ENCODE measurements around the gene IL36B.

Gene IL36B

GRCh38 chr2:113092864-113093612, 40.4 kb upstream of the IL36B start:
- no peak overlapping the region for H3K27ac ChIP-seq (ENCODE audit: low read depth, low read length)
- no peak for TF ChIP-seq EZH2phosphoT487 (IDR thresholded peaks at IDR 0.05; ENCODE audit: borderline replicate concordance, low read length)
- TF ChIP-seq CTCF (IDR thresholded peaks at IDR 0.05; ENCODE audit: low read depth, low read length, poor library complexity, severe bottlenecking): no peak
- H3K79me2 ChIP-seq (ENCODE audit: control insufficient read depth, low read length): no peaks in the 10 kb centered on the region
- no peaks in the 10 kb centered on the region for H3K9me2 ChIP-seq (replicated peaks; ENCODE audit: control insufficient read depth, low read length)
- H3K4me1 ChIP-seq (ENCODE audit: control insufficient read depth, low read length): no peaks in the 10 kb centered on the region
- H3K27me3 ChIP-seq (ENCODE audit: control insufficient read depth, low read length): peaks cover 26% of the 10 kb centered on the region
- no peaks in the 10 kb centered on the region for H3K36me3 ChIP-seq (ENCODE audit: control insufficient read depth, low read length)
- no peaks in the 10 kb centered on the region for H3F3A ChIP-seq (ENCODE audit: control insufficient read depth, insufficient read depth)
- H4K20me1 ChIP-seq (ENCODE audit: control insufficient read depth, insufficient read depth, low read depth, low read length): no peaks in the 10 kb centered on the region
- H3K4me2 ChIP-seq (ENCODE audit: low read length): no peak overlapping the region
- no peaks in the 10 kb centered on the region for H3K9me3 ChIP-seq (ENCODE audit: control insufficient read depth, insufficient read depth, low read length)
- H3K4me3 ChIP-seq (ENCODE audit: low read length): no peak overlapping the region

GRCh38 chr2:113091231-113091896, 38.7 kb upstream of the IL36B start:
- H3K36me3 ChIP-seq (ENCODE audit: control insufficient read depth, low read length): no peaks in the 10 kb centered on the region
- H3K27me3 ChIP-seq (ENCODE audit: control insufficient read depth, low read length): peaks cover 26% of the 10 kb centered on the region

GRCh38 chr2:113089916-113090315, 37.2 kb upstream of the IL36B start:
- Histone ChIP-seq H3K9me2 (replicated peaks; ENCODE audit: control insufficient read depth, low read length) (no peaks in the 10 kb centered on the region), H3K79me2 (ENCODE audit: control insufficient read depth, low read length) (no peaks in the 10 kb centered on the region), H3K4me3 (ENCODE audit: low read length) (no peak overlapping the region), H3F3A (ENCODE audit: control insufficient read depth, insufficient read depth) (no peaks in the 10 kb centered on the region), H3K4me1 (ENCODE audit: control insufficient read depth, low read length) (no peaks in the 10 kb centered on the region), H3K27me3 (ENCODE audit: control insufficient read depth, low read length) (peaks cover 26% of the 10 kb centered on the region), H3K27ac (ENCODE audit: low read depth, low read length) (no peak overlapping the region), H3K4me2 (ENCODE audit: low read length) (no peak overlapping the region), H3K9me3 (ENCODE audit: control insufficient read depth, insufficient read depth, low read length) (no peaks in the 10 kb centered on the region), H3K36me3 (ENCODE audit: control insufficient read depth, low read length) (no peaks in the 10 kb centered on the region), H4K20me1 (ENCODE audit: control insufficient read depth, insufficient read depth, low read depth, low read length) (no peaks in the 10 kb centered on the region)
- TF ChIP-seq EZH2phosphoT487 (IDR thresholded peaks at IDR 0.05; ENCODE audit: borderline replicate concordance, low read length): no peak
- TF ChIP-seq CTCF (IDR thresholded peaks at IDR 0.05; ENCODE audit: low read depth, low read length, poor library complexity, severe bottlenecking): no peak

More at GRCh38 chr2:113091231-113091896, 38.7 kb upstream of the IL36B start:
- Histone ChIP-seq H4K20me1 (ENCODE audit: control insufficient read depth, insufficient read depth, low read depth, low read length) (no peaks in the 10 kb centered on the region), H3K27ac (ENCODE audit: low read depth, low read length) (no peak overlapping the region), H3K4me3 (ENCODE audit: low read length) (no peak overlapping the region), H3K79me2 (ENCODE audit: control insufficient read depth, low read length) (no peaks in the 10 kb centered on the region), H3F3A (ENCODE audit: control insufficient read depth, insufficient read depth) (no peaks in the 10 kb centered on the region), H3K9me2 (replicated peaks; ENCODE audit: control insufficient read depth, low read length) (no peaks in the 10 kb centered on the region), H3K4me1 (ENCODE audit: control insufficient read depth, low read length) (no peaks in the 10 kb centered on the region), H3K9me3 (ENCODE audit: control insufficient read depth, insufficient read depth, low read length) (no peaks in the 10 kb centered on the region), H3K4me2 (ENCODE audit: low read length) (no peak overlapping the region)
- TF ChIP-seq CTCF (IDR thresholded peaks at IDR 0.05; ENCODE audit: low read depth, low read length, poor library complexity, severe bottlenecking): no peak
- no peak for TF ChIP-seq EZH2phosphoT487 (IDR thresholded peaks at IDR 0.05; ENCODE audit: borderline replicate concordance, low read length)

All from DOHH2 (cell line).